ENCODE measurements around the gene TP53INP2. TPM values are rescaled to one million over a fixed set of nuclear protein-coding genes. Genes with fewer than 3 reads are reported as not detected.
A peak's percentile ranks its signal among the peaks of the same experiment; 100 is the strongest.

The TP53INP2 gene
- total and polyA plus RNA-seq, 9 of the 15 experiments (the other 6 are each of a cell fraction or from before 2014, with no cell fraction given) = 0.43 to 5.0 (median 1.3) TPM

DNA sequence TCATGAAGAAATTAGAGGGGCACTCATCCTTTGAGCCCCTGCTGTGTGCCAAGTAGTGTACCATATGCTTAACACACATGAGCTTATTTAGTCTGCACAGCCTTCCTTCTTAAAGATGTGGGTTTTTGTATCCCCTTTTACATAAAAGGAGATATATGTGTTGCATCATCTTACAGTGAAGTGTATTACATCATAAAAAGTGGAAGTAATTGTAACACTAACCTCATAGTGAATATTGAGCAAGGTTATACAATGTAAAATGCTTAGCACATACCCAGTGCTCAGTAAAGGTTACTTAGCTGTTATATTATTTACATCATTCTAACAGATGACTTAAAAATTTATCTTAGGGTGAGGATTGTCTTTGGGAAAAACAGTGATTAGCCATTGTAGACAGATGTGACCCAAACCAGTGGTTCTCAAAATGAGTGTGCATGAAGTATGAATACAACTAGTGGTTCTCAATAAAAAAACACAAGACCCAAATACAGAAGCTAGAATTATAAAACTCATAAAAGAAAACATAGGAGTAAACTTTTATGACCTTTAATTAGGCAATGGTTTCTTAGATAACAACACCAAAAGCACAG lies 23.5 kb upstream of the TP53INP2 start (continued):
- TF ChIP-seq, protein P1, sequence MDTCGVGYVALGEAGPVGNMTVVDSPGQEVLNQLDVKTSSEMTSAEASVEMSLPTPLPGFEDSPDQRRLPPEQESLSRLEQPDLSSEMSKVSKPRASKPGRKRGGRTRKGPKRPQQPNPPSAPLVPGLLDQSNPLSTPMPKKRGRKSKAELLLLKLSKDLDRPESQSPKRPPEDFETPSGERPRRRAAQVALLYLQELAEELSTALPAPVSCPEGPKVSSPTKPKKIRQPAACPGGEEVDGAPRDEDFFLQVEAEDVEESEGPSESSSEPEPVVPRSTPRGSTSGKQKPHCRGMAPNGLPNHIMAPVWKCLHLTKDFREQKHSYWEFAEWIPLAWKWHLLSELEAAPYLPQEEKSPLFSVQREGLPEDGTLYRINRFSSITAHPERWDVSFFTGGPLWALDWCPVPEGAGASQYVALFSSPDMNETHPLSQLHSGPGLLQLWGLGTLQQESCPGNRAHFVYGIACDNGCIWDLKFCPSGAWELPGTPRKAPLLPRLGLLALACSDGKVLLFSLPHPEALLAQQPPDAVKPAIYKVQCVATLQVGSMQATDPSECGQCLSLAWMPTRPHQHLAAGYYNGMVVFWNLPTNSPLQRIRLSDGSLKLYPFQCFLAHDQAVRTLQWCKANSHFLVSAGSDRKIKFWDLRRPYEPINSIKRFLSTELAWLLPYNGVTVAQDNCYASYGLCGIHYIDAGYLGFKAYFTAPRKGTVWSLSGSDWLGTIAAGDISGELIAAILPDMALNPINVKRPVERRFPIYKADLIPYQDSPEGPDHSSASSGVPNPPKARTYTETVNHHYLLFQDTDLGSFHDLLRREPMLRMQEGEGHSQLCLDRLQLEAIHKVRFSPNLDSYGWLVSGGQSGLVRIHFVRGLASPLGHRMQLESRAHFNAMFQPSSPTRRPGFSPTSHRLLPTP (IDR thresholded peaks at IDR 0.05; ENCODE audit: borderline replicate concordance, extremely low read depth, insufficient read length) = no peak
- TF ChIP-seq NFIX (CRISPR knock-in tag; IDR thresholded peaks at IDR 0.05; ENCODE audit: low read depth) (no peak), RBBP5 (IDR thresholded peaks at IDR 0.05; ENCODE audit: borderline replicate concordance, insufficient read depth, low read length, poor library complexity, severe bottlenecking) (no peak), MTA3 (IDR thresholded peaks at IDR 0.05; ENCODE audit: borderline replicate concordance) (peak; percentile 56; the same call in 1 of the 2 replicates), PRDM10 (IDR thresholded peaks at IDR 0.05; ENCODE audit: partially characterized antibody) (no peak), EP300 (IDR thresholded peaks at IDR 0.05; ENCODE audit: low read length) (peak; percentile 17; the same call in 1 of the 2 replicates), ZNF282 (CRISPR knock-in tag; IDR thresholded peaks at IDR 0.05) (no peak), HNRNPL (IDR thresholded peaks at IDR 0.05; ENCODE audit: low read depth, low read length) (no peak), PRPF4 (IDR thresholded peaks at IDR 0.05; ENCODE audit: insufficient read depth, low read depth, low read length, poor library complexity, severe bottlenecking) (no peak), NCOR1 (IDR thresholded peaks at IDR 0.05) (no peak), SREBF1 (IDR thresholded peaks at IDR 0.05; ENCODE audit: borderline replicate concordance, low read depth, low read length) (no peak), NCOA1 (IDR thresholded peaks at IDR 0.05; ENCODE audit: low read depth) (0 out of 2 replicates have a peak, but pooled peaks have one; percentile 42)
